Neural cell (in vitro differentiated cells): ENCODE measurements around the gene ITGA5. TPM values are rescaled to one million over a fixed set of nuclear protein-coding genes. Genes with fewer than 3 reads are reported as not detected.

Experiments
- H2AFZ ChIP-seq: fragments of 200-600, 300-800 bp; sonication (generic), shearing (Covaris generic); 2 replicates; pipeline ENCODE4 v1.6.0; 2014; ENCODE audit warnings: low read depth, mild to moderate bottlenecking, antibody characterized with exemption, low read length, moderate library complexity
- H3F3A ChIP-seq: fragments of 200-600 bp; shearing (Covaris generic); 2 replicates; pipeline ENCODE4 v1.6.1; 2016; ENCODE audit warnings: mild to moderate bottlenecking, moderate library complexity, mixed read lengths, antibody characterized with exemption, low read length; ENCODE audit not compliant: insufficient read depth, poor library complexity, severe bottlenecking
- H3K27ac ChIP-seq: fragments of 200-600, 300-800 bp; sonication (generic), shearing (Covaris generic); 2 replicates; pipeline ENCODE4 v1.5.1; 2014; ENCODE audit warnings: mild to moderate bottlenecking, low read length, moderate library complexity
- H3K27me3 ChIP-seq: fragments of 300-800, 200-600 bp; sonication (generic), shearing (Covaris generic); 2 replicates; pipeline ENCODE4 v1.6.0; 2014; ENCODE audit warnings: mild to moderate bottlenecking, low read depth, low read length, moderate library complexity; ENCODE audit not compliant: insufficient read depth
- H3K36me3 ChIP-seq: fragments of 300-800, 200-600 bp; sonication (generic), shearing (Covaris generic); 2 replicates; pipeline ENCODE4 v1.5.1; 2014; ENCODE audit warnings: mild to moderate bottlenecking, antibody characterized with exemption, low read length, moderate library complexity; ENCODE audit not compliant: insufficient read depth
- H3K4me2 ChIP-seq: fragments of 300-800, 200-600 bp; sonication (generic), shearing (Covaris generic); 2 replicates; pipeline ENCODE4 v1.6.0; 2014; ENCODE audit warnings: mild to moderate bottlenecking, low read length
- H3K4me3 ChIP-seq: fragments of 300-800, 200-600 bp; sonication (generic), shearing (Covaris generic); 2 replicates; pipeline ENCODE4 v1.5.1; 2014; ENCODE audit warnings: mild to moderate bottlenecking, low read length, moderate library complexity
- H3K79me2 ChIP-seq: fragments of 200-600 bp; shearing (Covaris generic); replicated peaks from 2 replicates; pipeline ENCODE4 v1.6.0; 2014; ENCODE audit warnings: mild to moderate bottlenecking, low read length, moderate library complexity; ENCODE audit not compliant: insufficient read depth
- H3K9ac ChIP-seq: fragments of 300-800, 200-600 bp; sonication (generic), shearing (Covaris generic); 2 replicates; pipeline ENCODE4 v1.6.1; 2016; ENCODE audit warnings: mild to moderate bottlenecking, low read length, mixed read lengths
- H3K9me2 ChIP-seq: fragments of 200-600 bp; shearing (Covaris generic); 2 replicates; pipeline ENCODE4 v1.6.1; 2016; ENCODE audit warnings: mild to moderate bottlenecking, low read length, mixed read lengths; ENCODE audit not compliant: insufficient read depth
- H3K9me3 ChIP-seq: fragments of 200-600, 300-800 bp; sonication (generic), shearing (Covaris generic); 2 replicates; pipeline ENCODE4 v1.6.1; 2016; ENCODE audit warnings: mild to moderate bottlenecking, mixed run types, low read length, moderate library complexity, mixed read lengths
- H4K20me1 ChIP-seq: fragments of 200-600 bp; shearing (Covaris generic); 2 replicates; pipeline ENCODE4 v1.6.1; 2016; ENCODE audit warnings: mild to moderate bottlenecking, mixed run types; ENCODE audit not compliant: insufficient read depth
- EP300 ChIP-seq: fragments of 450-650 bp; conservative IDR thresholded peaks from 2 replicates; pipeline ENCODE4 v1.6.1; 2014; ENCODE audit warnings: antibody characterized with exemption, mild to moderate bottlenecking, moderate library complexity; ENCODE audit not compliant: poor library complexity, severe bottlenecking
- EZH2 ChIP-seq: fragments of 200-600, 300-800 bp; shearing (Covaris generic), sonication (generic); IDR thresholded peaks from 2 replicates; pipeline ENCODE4 v1.6.1; 2014; ENCODE audit warnings: antibody characterized with exemption, low read length, borderline replicate concordance, mild to moderate bottlenecking; ENCODE audit not compliant: insufficient read depth, poor library complexity, severe bottlenecking
- MXI1 ChIP-seq: fragments of 450-650 bp; conservative IDR thresholded peaks from 2 replicates; pipeline ENCODE4 v1.6.1; 2014; ENCODE audit warnings: antibody characterized with exemption, mild to moderate bottlenecking; ENCODE audit not compliant: poor library complexity, severe bottlenecking
- POLR2AphosphoS5 ChIP-seq: IDR thresholded peaks from 2 replicates; pipeline ENCODE4 v1.6.1; 2012
- RAD21 ChIP-seq: fragments of 450-650 bp; conservative IDR thresholded peaks from 2 replicates; pipeline ENCODE4 v1.6.1; 2014; ENCODE audit warnings: antibody characterized with exemption, mild to moderate bottlenecking, moderate library complexity
- SMC3 ChIP-seq: fragments of 450-650 bp; conservative IDR thresholded peaks from 2 replicates; pipeline ENCODE4 v1.6.1; 2014; ENCODE audit warnings: antibody characterized with exemption, mild to moderate bottlenecking, moderate library complexity; ENCODE audit not compliant: poor library complexity
- TAF1 ChIP-seq: IDR thresholded peaks from 2 replicates; pipeline ENCODE4 v1.6.1; 2012; ENCODE audit warnings: low read depth
- polyA plus RNA-seq: library from polyadenylated mRNA; depleted of rRNA; stranded (reverse); fragments of >200 nt; gene quantifications from 2 replicates; pipeline ENCODE4 v1.2.3, GENCODE V29; 2014
- TF ChIP-seq, protein P1 (sequence below): fragments of 450-650 bp; IDR thresholded peaks from 2 replicates; pipeline ENCODE4 v1.5.1; 2014; ENCODE audit warnings: antibody characterized with exemption, mild to moderate bottlenecking, moderate library complexity; ENCODE audit not compliant: poor library complexity, severe bottlenecking
- TF ChIP-seq, protein P2 (sequence below): IDR thresholded peaks from 2 replicates; pipeline ENCODE4 v1.6.1; 2012; ENCODE audit warnings: borderline replicate concordance

The ITGA5 gene
- polyA plus RNA-seq, 1 donor from 2014 or later = not detected

DNA sequence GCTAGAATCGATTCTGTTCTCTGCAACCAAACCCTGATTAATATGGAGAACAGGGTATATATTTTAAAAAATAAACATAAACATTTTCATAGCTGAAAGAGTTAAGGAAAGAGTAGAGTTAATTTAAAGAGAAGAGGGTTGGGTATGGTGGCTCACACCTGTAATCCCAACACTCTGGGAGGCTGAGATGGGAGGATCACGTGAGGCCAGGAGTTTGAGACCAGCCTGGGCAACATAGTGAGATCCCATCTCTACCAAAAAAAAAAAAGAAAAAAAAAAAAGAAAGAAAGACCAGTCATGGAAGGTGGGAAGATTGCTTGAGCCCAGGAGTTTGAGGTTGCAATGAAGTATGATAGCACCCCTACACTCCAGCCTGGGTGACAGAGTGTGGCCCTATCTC is 28.9 kb upstream of the ITGA5 start:
- Histone ChIP-seq H3K4me2 (no peak overlapping the region), H3K79me2 (no peaks in the 10 kb centered on the region), H4K20me1 (no peaks in the 10 kb centered on the region), H3K4me3 (no peak overlapping the region), H3K27me3 (no peaks in the 10 kb centered on the region), H2AFZ (no peak overlapping the region), H3F3A (no peaks in the 10 kb centered on the region), H3K27ac (no peak overlapping the region), H3K36me3 (no peaks in the 10 kb centered on the region), H3K9ac (no peak overlapping the region), H3K9me2 (no peaks in the 10 kb centered on the region), H3K9me3 (no peaks in the 10 kb centered on the region)
- TF ChIP-seq RAD21 = no peak
- no peak for TF ChIP-seq SMC3
- no peak for TF ChIP-seq TAF1
- TF ChIP-seq, protein P1, sequence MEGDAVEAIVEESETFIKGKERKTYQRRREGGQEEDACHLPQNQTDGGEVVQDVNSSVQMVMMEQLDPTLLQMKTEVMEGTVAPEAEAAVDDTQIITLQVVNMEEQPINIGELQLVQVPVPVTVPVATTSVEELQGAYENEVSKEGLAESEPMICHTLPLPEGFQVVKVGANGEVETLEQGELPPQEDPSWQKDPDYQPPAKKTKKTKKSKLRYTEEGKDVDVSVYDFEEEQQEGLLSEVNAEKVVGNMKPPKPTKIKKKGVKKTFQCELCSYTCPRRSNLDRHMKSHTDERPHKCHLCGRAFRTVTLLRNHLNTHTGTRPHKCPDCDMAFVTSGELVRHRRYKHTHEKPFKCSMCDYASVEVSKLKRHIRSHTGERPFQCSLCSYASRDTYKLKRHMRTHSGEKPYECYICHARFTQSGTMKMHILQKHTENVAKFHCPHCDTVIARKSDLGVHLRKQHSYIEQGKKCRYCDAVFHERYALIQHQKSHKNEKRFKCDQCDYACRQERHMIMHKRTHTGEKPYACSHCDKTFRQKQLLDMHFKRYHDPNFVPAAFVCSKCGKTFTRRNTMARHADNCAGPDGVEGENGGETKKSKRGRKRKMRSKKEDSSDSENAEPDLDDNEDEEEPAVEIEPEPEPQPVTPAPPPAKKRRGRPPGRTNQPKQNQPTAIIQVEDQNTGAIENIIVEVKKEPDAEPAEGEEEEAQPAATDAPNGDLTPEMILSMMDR = no peak
- TF ChIP-seq EP300 = no peak
- TF ChIP-seq MXI1 = no peak
- TF ChIP-seq EZH2 = no peak
- TF ChIP-seq POLR2AphosphoS5 = no peak
- TF ChIP-seq, protein P2, sequence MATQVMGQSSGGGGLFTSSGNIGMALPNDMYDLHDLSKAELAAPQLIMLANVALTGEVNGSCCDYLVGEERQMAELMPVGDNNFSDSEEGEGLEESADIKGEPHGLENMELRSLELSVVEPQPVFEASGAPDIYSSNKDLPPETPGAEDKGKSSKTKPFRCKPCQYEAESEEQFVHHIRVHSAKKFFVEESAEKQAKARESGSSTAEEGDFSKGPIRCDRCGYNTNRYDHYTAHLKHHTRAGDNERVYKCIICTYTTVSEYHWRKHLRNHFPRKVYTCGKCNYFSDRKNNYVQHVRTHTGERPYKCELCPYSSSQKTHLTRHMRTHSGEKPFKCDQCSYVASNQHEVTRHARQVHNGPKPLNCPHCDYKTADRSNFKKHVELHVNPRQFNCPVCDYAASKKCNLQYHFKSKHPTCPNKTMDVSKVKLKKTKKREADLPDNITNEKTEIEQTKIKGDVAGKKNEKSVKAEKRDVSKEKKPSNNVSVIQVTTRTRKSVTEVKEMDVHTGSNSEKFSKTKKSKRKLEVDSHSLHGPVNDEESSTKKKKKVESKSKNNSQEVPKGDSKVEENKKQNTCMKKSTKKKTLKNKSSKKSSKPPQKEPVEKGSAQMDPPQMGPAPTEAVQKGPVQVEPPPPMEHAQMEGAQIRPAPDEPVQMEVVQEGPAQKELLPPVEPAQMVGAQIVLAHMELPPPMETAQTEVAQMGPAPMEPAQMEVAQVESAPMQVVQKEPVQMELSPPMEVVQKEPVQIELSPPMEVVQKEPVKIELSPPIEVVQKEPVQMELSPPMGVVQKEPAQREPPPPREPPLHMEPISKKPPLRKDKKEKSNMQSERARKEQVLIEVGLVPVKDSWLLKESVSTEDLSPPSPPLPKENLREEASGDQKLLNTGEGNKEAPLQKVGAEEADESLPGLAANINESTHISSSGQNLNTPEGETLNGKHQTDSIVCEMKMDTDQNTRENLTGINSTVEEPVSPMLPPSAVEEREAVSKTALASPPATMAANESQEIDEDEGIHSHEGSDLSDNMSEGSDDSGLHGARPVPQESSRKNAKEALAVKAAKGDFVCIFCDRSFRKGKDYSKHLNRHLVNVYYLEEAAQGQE = no peak

- no peak overlapping the region for H3K4me2 ChIP-seq
- H4K20me1 ChIP-seq = no peaks in the 10 kb centered on the region
- no peaks in the 10 kb centered on the region for H3K79me2 ChIP-seq
- no peak overlapping the region for H2AFZ ChIP-seq
- H3K27me3 ChIP-seq = no peaks in the 10 kb centered on the region
- H3K27ac ChIP-seq = no peak overlapping the region
- no peaks in the 10 kb centered on the region for H3K9me3 ChIP-seq
- H3K9ac ChIP-seq = no peak overlapping the region
- no peaks in the 10 kb centered on the region for H3K9me2 ChIP-seq
- H3K4me3 ChIP-seq = no peak overlapping the region
- H3F3A ChIP-seq = no peaks in the 10 kb centered on the region
- H3K36me3 ChIP-seq = no peaks in the 10 kb centered on the region
- TF ChIP-seq, protein P2 = no peak
- TF ChIP-seq MXI1 (no peak), RAD21 (no peak), EZH2 (no peak), TAF1 (no peak), SMC3 (no peak), EP300 (no peak), POLR2AphosphoS5 (no peak)
- TF ChIP-seq, protein P1 = no peak
Observed at GRCh38 chr12:54444206-54444605, 25.1 kb upstream of the ITGA5 start.
